ENCODE data around the gene HINT2. TPM values are rescaled to one million over a fixed set of nuclear protein-coding genes. Genes with fewer than 3 reads are reported as not detected.

Gene HINT2
- total and polyA plus RNA-seq, 5 experiments from 2014 or later, result 25.4 to 87.9 (median 73.0) TPM

- POLR2A ChIA-PET, result no interaction called here
- H3K27me3 Mint-ChIP-seq, result peaks cover 0 to 2% (median 0%) of the 10 kb centered on the region in 5 donors
- DNase-seq (no peak), ATAC-seq (no peak)
- H3K4me1 Mint-ChIP-seq, result peaks cover 8 to 13% (median 10%) of the 10 kb centered on the region in 4 donors
- no peaks in the 10 kb centered on the region for H3K9me3 Mint-ChIP-seq
- peaks cover 0 to 36% (median 5%) of the 10 kb centered on the region in 3 donors for H3K36me3 Mint-ChIP-seq
- H3K27ac Mint-ChIP-seq, result no peak overlapping the region
- H3K4me3 Mint-ChIP-seq, result no peak overlapping the region
These were observed 25.3 kb downstream of the HINT2 start for GRCh38 chr9:35789541-35789940.

GRCh38 chr9:35783418-35783817, 31.4 kb downstream of the HINT2 start:
- Mint-ChIP-seq H3K4me1 (peaks cover 0 to 7% (median 3%) of the 10 kb centered on the region in 4 donors), H3K4me3 (no peak overlapping the region), H3K27me3 (no peaks in the 10 kb centered on the region), H3K9me3 (no peaks in the 10 kb centered on the region), H3K27ac (peak overlapping the region in 2 of 10 donors; percentile 31 to 32), H3K36me3 (peaks cover 9 to 46% (median 22%) of the 10 kb centered on the region in 3 donors)
- ATAC-seq (no peak), DNase-seq (no peak)
- POLR2A ChIA-PET, result no interaction called here

GRCh38 chr9:35781066-35781465, 33.8 kb downstream of the HINT2 start:
- Mint-ChIP-seq H3K9me3 (no peaks in the 10 kb centered on the region), H3K27me3 (no peaks in the 10 kb centered on the region), H3K36me3 (peaks cover 9 to 38% (median 22%) of the 10 kb centered on the region in 3 donors), H3K4me3 (no peak overlapping the region), H3K4me1 (peaks cover 0 to 9% (median 4%) of the 10 kb centered on the region in 4 donors), H3K27ac (peak overlapping the region in 4 of 10 donors; percentile 17 to 67 (median 35))
- ATAC-seq, result no peak
- POLR2A ChIA-PET, result interaction anchor here (0.7 kb wide), 1 partner anchor 11 kb away, joined by 8 read pairs; no protein-coding TSS in a partner anchor
- DNase-seq, result no peak

GRCh38 chr9:35778496-35778895, 36.3 kb downstream of the HINT2 start:
- H3K4me3 Mint-ChIP-seq, result no peak overlapping the region
- POLR2A ChIA-PET, result no interaction called here
- H3K36me3 Mint-ChIP-seq, result peaks cover 4 to 28% (median 18%) of the 10 kb centered on the region in 3 donors
- DNase-seq, result no peak
- H3K27me3 Mint-ChIP-seq, result no peaks in the 10 kb centered on the region
- peaks cover 0 to 15% (median 8%) of the 10 kb centered on the region in 4 donors for H3K4me1 Mint-ChIP-seq
- peak overlapping the region in 1 of 10 donors; percentile 6 for H3K27ac Mint-ChIP-seq
- no peak for ATAC-seq
- H3K9me3 Mint-ChIP-seq, result no peaks in the 10 kb centered on the region

- Mint-ChIP-seq H3K36me3 (peaks cover 0 to 24% (median 12%) of the 10 kb centered on the region in 3 donors), H3K27me3 (no peaks in the 10 kb centered on the region), H3K27ac (peak overlapping the region in 6 of 10 donors; percentile 3 to 41 (median 20)), H3K4me3 (no peak overlapping the region), H3K4me1 (peaks cover 0 to 15% (median 7%) of the 10 kb centered on the region in 4 donors), H3K9me3 (no peaks in the 10 kb centered on the region)
- POLR2A ChIA-PET, result interaction anchor here (0.7 to 1.0 kb wide), 2 partner anchors 13 to 159 kb away, joined by 3 read pairs; no protein-coding TSS in a partner anchor
- ATAC-seq (no peak), DNase-seq (no peak)
These were observed 38.8 kb downstream of the HINT2 start for GRCh38 chr9:35776018-35776417.

- H3K27ac Mint-ChIP-seq, result peak overlapping the region in 6 of 10 donors; percentile 8 to 78 (median 46)
- H3K4me3 Mint-ChIP-seq, result no peak overlapping the region
- no peak for DNase-seq
- H3K27me3 Mint-ChIP-seq, result no peaks in the 10 kb centered on the region
- peaks cover 0 to 20% (median 4%) of the 10 kb centered on the region in 3 donors for H3K36me3 Mint-ChIP-seq
- H3K4me1 Mint-ChIP-seq, result peaks cover 0 to 15% (median 4%) of the 10 kb centered on the region in 4 donors
- POLR2A ChIA-PET, result interaction anchor here (0.7 to 1.0 kb wide), 2 partner anchors 12 to 158 kb away, joined by 3 read pairs; no protein-coding TSS in a partner anchor
- H3K9me3 Mint-ChIP-seq, result no peaks in the 10 kb centered on the region
- no peak for ATAC-seq
These were observed 39.8 kb downstream of the HINT2 start for GRCh38 chr9:35774907-35775635.

GRCh38 chr9:35771943-35772342, 42.9 kb downstream of the HINT2 start:
- Mint-ChIP-seq H3K36me3 (peaks cover 0 to 9% (median 3%) of the 10 kb centered on the region in 3 donors), H3K4me1 (peaks cover 0 to 16% (median 8%) of the 10 kb centered on the region in 4 donors), H3K4me3 (no peak overlapping the region), H3K27ac (no peak overlapping the region), H3K9me3 (no peaks in the 10 kb centered on the region), H3K27me3 (no peaks in the 10 kb centered on the region)
- DNase-seq (no peak), ATAC-seq (no peak)
- POLR2A ChIA-PET, result no interaction called here

- DNase-seq, result no peak
- Mint-ChIP-seq H3K36me3 (peaks cover 0 to 9% (median 3%) of the 10 kb centered on the region in 3 donors), H3K27me3 (no peaks in the 10 kb centered on the region), H3K4me3 (no peak overlapping the region), H3K27ac (no peak overlapping the region), H3K4me1 (peaks cover 0 to 16% (median 8%) of the 10 kb centered on the region in 4 donors), H3K9me3 (no peaks in the 10 kb centered on the region)
- POLR2A ChIA-PET, result interaction anchor here (0.6 to 1.2 kb wide), 2 partner anchors 10 to 793 kb away, joined by 3 read pairs; no protein-coding TSS in a partner anchor
- no peak for ATAC-seq
These were observed 43.3 kb downstream of the HINT2 start for GRCh38 chr9:35771534-35771933.

- Mint-ChIP-seq H3K4me3 (no peak overlapping the region), H3K9me3 (no peaks in the 10 kb centered on the region), H3K27me3 (no peaks in the 10 kb centered on the region), H3K36me3 (peaks cover 0 to 10% (median 3%) of the 10 kb centered on the region in 3 donors), H3K27ac (no peak overlapping the region), H3K4me1 (peaks cover 0 to 18% (median 9%) of the 10 kb centered on the region in 4 donors)
- no peak for DNase-seq
- no peak for ATAC-seq
- POLR2A ChIA-PET, result interaction anchor here (0.6 to 1.2 kb wide), 2 partner anchors 9 to 792 kb away, joined by 3 read pairs; no protein-coding TSS in a partner anchor
These were observed 43.8 kb downstream of the HINT2 start for GRCh38 chr9:35771075-35771433.

GRCh38 chr9:35769763-35770162, 45.1 kb downstream of the HINT2 start:
- Mint-ChIP-seq H3K4me3 (no peak overlapping the region), H3K9me3 (no peaks in the 10 kb centered on the region), H3K4me1 (peaks cover 0 to 15% (median 4%) of the 10 kb centered on the region in 4 donors), H3K27ac (no peak overlapping the region), H3K27me3 (no peaks in the 10 kb centered on the region), H3K36me3 (peaks cover 0 to 4% (median 0%) of the 10 kb centered on the region in 3 donors)
- DNase-seq, result no peak
- no peak for ATAC-seq
- POLR2A ChIA-PET, result interaction anchor here (0.6 kb wide), 1 partner anchor 1578 kb away, joined by 5 read pairs; no protein-coding TSS in a partner anchor

GRCh38 chr9:35767458-35767857, 47.4 kb downstream of the HINT2 start:
- peaks cover 0 to 8% (median 0%) of the 10 kb centered on the region in 3 donors for H3K36me3 Mint-ChIP-seq
- DNase-seq, result no peak
- H3K4me1 Mint-ChIP-seq, result peaks cover 0 to 22% (median 9%) of the 10 kb centered on the region in 4 donors
- POLR2A ChIA-PET, result no interaction called here
- H3K9me3 Mint-ChIP-seq, result no peaks in the 10 kb centered on the region
- no peak overlapping the region for H3K4me3 Mint-ChIP-seq
- ATAC-seq, result no peak
- no peak overlapping the region for H3K27ac Mint-ChIP-seq
- H3K27me3 Mint-ChIP-seq, result no peaks in the 10 kb centered on the region

- Mint-ChIP-seq H3K36me3 (peaks cover 0 to 8% (median 0%) of the 10 kb centered on the region in 3 donors), H3K27ac (no peak overlapping the region), H3K9me3 (no peaks in the 10 kb centered on the region), H3K4me3 (no peak overlapping the region), H3K4me1 (peaks cover 0 to 24% (median 12%) of the 10 kb centered on the region in 4 donors), H3K27me3 (no peaks in the 10 kb centered on the region)
- no peak for DNase-seq
- ATAC-seq, result no peak
- POLR2A ChIA-PET, result no interaction called here
These were observed 47.8 kb downstream of the HINT2 start for GRCh38 chr9:35766997-35767396.

GRCh38 chr9:35763803-35764202, 51.0 kb downstream of the HINT2 start:
- peaks cover 0 to 17% (median 0%) of the 10 kb centered on the region in 3 donors for H3K36me3 Mint-ChIP-seq
- H3K4me1 Mint-ChIP-seq, result peaks cover 8 to 47% (median 24%) of the 10 kb centered on the region in 4 donors
- DNase-seq (no peak), ATAC-seq (no peak)
- H3K4me3 Mint-ChIP-seq, result no peak overlapping the region
- POLR2A ChIA-PET, result no interaction called here
- H3K27me3 Mint-ChIP-seq, result no peaks in the 10 kb centered on the region
- no peaks in the 10 kb centered on the region for H3K9me3 Mint-ChIP-seq
- H3K27ac Mint-ChIP-seq, result no peak overlapping the region

All from naive thymus-derived CD8-positive, alpha-beta T cell (primary cell).